BLaER1 treated with 17β-estradiol and CSF1 and Interleukin-3, amounts not matched to agents 10 nM and 100 nM (cell line): ENCODE results near the gene SRL.
A peak's percentile ranks its signal among the peaks of the same experiment; 100 is the strongest.

ENCODE experiments used
- H3K27ac ChIP-seq, 11 experiments: shearing (Covaris generic); formaldehyde crosslinking; 2 replicates each; pipeline ENCODE4 v1.8.1; 2022
- H3K27me3 ChIP-seq, 11 experiments: shearing (Covaris generic); formaldehyde crosslinking; 2 replicates each; pipeline ENCODE4 v1.8.1; 2022
- H3K36me3 ChIP-seq, 11 experiments: shearing (Covaris generic); formaldehyde crosslinking; 2 replicates each; pipeline ENCODE4 v1.8.1; 2022
- H3K4me1 ChIP-seq, 10 experiments: shearing (Covaris generic); formaldehyde crosslinking; 2 replicates each; pipeline ENCODE4 v1.8.1; 2022
- H3K4me2 ChIP-seq, 11 experiments: shearing (Covaris generic); formaldehyde crosslinking; 2 replicates each; pipeline ENCODE4 v1.8.1; 2022
- H3K4me3 ChIP-seq, 10 experiments: shearing (Covaris generic); formaldehyde crosslinking; 2 replicates each; pipeline ENCODE4 v1.8.1; 2022
- H3K9ac ChIP-seq, 11 experiments: shearing (Covaris generic); formaldehyde crosslinking; 2 replicates each; pipeline ENCODE4 v1.8.1; 2022
- H3K9me3 ChIP-seq, 11 experiments: shearing (Covaris generic); formaldehyde crosslinking; replicated peaks in 1 of 11; 2 replicates each; pipeline ENCODE4 v1.8.1; 2022
- H4K20me1 ChIP-seq, 11 experiments: shearing (Covaris generic); formaldehyde crosslinking; 2 replicates each; pipeline ENCODE4 v1.8.1; 2022
- Cebpa-rat ChIP-seq, 11 experiments: shearing (Covaris generic); IDR thresholded peaks; 2 replicates each; pipeline ENCODE4 v1.8.1; 2022

SRL gene

DNA sequence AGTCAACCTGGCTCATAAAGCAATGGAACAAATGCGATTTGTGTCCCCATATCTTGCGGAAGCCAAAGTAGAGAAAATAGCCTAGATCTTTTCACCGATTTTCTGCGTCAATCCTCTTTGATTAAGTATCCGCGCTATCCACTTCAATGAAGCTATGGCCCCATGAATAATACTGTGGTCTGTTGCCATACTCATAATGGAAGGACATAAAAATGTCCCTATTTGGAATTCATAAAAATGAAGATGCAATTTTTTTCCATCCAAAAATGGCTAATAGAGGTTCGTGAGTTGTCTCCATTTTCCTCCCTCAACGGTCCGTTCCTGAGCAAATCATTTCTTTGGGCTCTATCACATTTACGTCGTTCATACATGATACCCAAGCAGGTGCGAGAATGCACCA is 100.3 kb downstream of the SRL start:
- Histone ChIP-seq H3K36me3 (no peaks in the 10 kb centered on the region), H3K9ac (no peak overlapping the region), H4K20me1 (no peaks in the 10 kb centered on the region), H3K4me3 (no peak overlapping the region), H3K9me3 (peaks cover 0 to 20% (median 11%) of the 10 kb centered on the region in 11 experiments; a peak in 15 of 22 replicates), H3K4me1 (peaks cover 17 to 47% (median 37%) of the 10 kb centered on the region in 10 experiments), H3K27me3 (no peaks in the 10 kb centered on the region), H3K27ac (peak overlapping the region in 9 of 11 experiments; percentile 52 to 82 (median 73); a peak in 16 of 22 replicates), H3K4me2 (peak overlapping the region in 10 of 11 experiments; percentile 19 to 63 (median 47); a peak in 15 of 22 replicates)
- no peak for TF ChIP-seq Cebpa-rat (IDR thresholded peaks at IDR 0.05)

DNA sequence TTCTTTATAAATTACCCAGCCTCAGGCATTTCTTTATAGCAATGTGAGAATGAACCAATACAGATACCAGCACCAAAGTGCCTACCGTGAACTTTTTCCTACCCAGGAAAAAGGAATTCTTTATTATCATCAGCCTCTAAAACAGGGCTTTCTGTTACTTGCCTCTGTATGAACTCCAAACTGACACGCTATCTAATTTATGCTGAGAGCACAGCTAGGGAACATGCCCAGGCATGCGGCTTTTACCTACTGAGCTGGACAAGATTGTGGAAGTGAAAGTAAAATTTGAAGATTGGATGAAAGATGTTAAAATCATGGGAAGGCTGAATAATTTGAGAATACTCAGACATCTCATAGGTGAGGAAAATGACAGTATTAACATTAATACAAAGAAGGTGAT is 101.2 kb downstream of the SRL start:
- TF ChIP-seq Cebpa-rat (IDR thresholded peaks at IDR 0.05) = no peak
- H3K27me3 ChIP-seq = no peaks in the 10 kb centered on the region
- no peak overlapping the region for H3K4me3 ChIP-seq
- H3K27ac ChIP-seq = peak overlapping the region; percentile 47 to 82 (median 73); a peak in 21 of 22 replicates
- H3K4me1 ChIP-seq = peaks cover 11 to 39% (median 33%) of the 10 kb centered on the region in 10 experiments
- peak overlapping the region in 9 of 11 experiments; percentile 26 to 62 (median 48); a peak in 14 of 22 replicates for H3K9ac ChIP-seq
- no peaks in the 10 kb centered on the region for H4K20me1 ChIP-seq
- peak overlapping the region; percentile 15 to 63 (median 50); a peak in 21 of 22 replicates for H3K4me2 ChIP-seq
- peaks cover 0 to 20% (median 11%) of the 10 kb centered on the region in 11 experiments; a peak in 15 of 22 replicates for H3K9me3 ChIP-seq
- no peaks in the 10 kb centered on the region for H3K36me3 ChIP-seq

DNA sequence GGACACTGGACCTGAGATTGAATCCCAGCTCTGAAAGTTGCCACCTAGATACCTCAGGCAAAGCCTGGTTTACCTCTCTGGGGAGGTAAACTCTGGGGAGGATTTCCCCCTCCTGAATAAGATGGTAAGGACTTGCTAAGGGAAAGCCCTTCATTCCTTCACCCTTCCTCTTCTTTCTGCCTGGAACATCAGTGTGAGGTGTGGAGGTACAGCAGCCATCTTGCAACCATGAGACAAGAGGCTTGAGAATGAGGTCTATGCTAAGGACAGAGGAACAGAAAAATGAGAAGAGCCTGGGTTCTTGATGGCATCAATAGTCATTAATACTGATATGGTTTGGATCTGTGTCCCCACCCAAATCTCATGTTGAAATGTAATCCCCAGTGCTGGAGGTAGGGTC is 101.9 kb downstream of the SRL start:
- peaks cover 0 to 20% (median 11%) of the 10 kb centered on the region in 11 experiments; a peak in 15 of 22 replicates for H3K9me3 ChIP-seq
- H3K9ac ChIP-seq = peak overlapping the region in 7 of 11 experiments; percentile 26 to 62 (median 48); a peak in 8 of 22 replicates
- H3K4me2 ChIP-seq = peak overlapping the region in 10 of 11 experiments; percentile 15 to 63 (median 51); a peak in 12 of 22 replicates
- H3K4me3 ChIP-seq = no peak overlapping the region
- H3K27me3 ChIP-seq = no peaks in the 10 kb centered on the region
- H3K27ac ChIP-seq = peak overlapping the region; percentile 47 to 82 (median 73); a peak in 21 of 22 replicates
- no peaks in the 10 kb centered on the region for H3K36me3 ChIP-seq
- peaks cover 11 to 39% (median 33%) of the 10 kb centered on the region in 10 experiments for H3K4me1 ChIP-seq
- no peak for TF ChIP-seq Cebpa-rat (IDR thresholded peaks at IDR 0.05)
- H4K20me1 ChIP-seq = no peaks in the 10 kb centered on the region
